ENCODE results near the gene FZD10. TPM values are rescaled to one million over a fixed set of nuclear protein-coding genes. Genes with fewer than 3 reads are reported as not detected.

FZD10 gene
- total and polyA plus RNA-seq, 2 of the 4 experiments (the other 2 are of a cell fraction), result not detected

DNA sequence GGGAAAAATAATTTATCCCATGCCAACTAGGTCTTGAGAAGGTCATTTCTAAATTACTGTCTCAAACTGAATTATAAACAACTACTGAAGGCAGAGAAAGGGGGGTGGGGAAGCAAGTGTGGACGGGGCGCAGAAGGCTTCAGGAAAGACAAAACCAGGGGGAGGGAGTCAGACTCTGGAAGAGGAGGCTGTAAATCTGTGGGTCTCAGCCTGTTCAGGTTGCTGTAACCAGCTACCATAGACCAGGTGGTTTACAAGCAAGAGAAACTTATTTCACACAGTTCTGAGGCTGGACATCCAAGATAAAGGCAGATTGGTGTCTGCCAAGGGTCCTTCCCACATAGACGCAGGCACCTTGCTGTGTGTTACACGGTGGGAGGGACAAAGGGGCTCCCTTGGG, 39.9 kb upstream of the FZD10 start:
- Histone ChIP-seq H2BK15ac (ENCODE audit: low read depth, low read length) (no peak overlapping the region), H2BK20ac (ENCODE audit: low read depth, low read length) (no peak overlapping the region), H4K8ac (ENCODE audit: low read depth in 2 of 2, low read length in 2 of 2) (no peak overlapping the region), H4K91ac (ENCODE audit: insufficient read depth, low read depth, low read length) (no peak overlapping the region), H2AK9ac (replicated peaks; ENCODE audit: low read depth, low read length, poor library complexity) (no peak overlapping the region), H3K27me3 (ENCODE audit: control insufficient read depth, insufficient read depth, low read length) (no peaks in the 10 kb centered on the region), H2BK120ac (ENCODE audit: low read depth, low read length) (no peak overlapping the region), H3K27ac (ENCODE audit: insufficient read depth, low read length) (no peak overlapping the region), H4K20me1 (ENCODE audit: insufficient read depth, low read length) (no peaks in the 10 kb centered on the region), H2BK5ac (ENCODE audit: low read depth, low read length, poor library complexity, severe bottlenecking) (no peak overlapping the region), H3K18ac (ENCODE audit: low read depth, low read length) (no peak overlapping the region), H3K36me3 (ENCODE audit: control insufficient read depth, insufficient read depth, low read length) (no peaks in the 10 kb centered on the region), H3K9me1 (ENCODE audit: insufficient read depth, low read length) (no peaks in the 10 kb centered on the region), H3K4me3 (ENCODE audit: insufficient read depth, low read depth, low read length) (no peak overlapping the region), H3K9ac (ENCODE audit: low read depth, low read length) (no peak overlapping the region), H2AK5ac (ENCODE audit: low read depth, low read length) (no peak overlapping the region), H3K14ac (replicated peaks; ENCODE audit: low read depth, low read length) (no peak overlapping the region), H3K4me1 (ENCODE audit: control insufficient read depth, insufficient read depth, low read length) (no peaks in the 10 kb centered on the region), H3K4me2 (ENCODE audit: low read depth, low read length) (no peak overlapping the region), H3K79me1 (ENCODE audit: low read depth in 1 of 2, low read length in 2 of 2) (no peaks in the 10 kb centered on the region), H4K5ac (ENCODE audit: low read depth, low read length) (no peak overlapping the region), H3K56ac (ENCODE audit: extremely low read depth, insufficient read depth, low read length) (no peak overlapping the region), H2AFZ (replicated peaks; ENCODE audit: low read length, poor library complexity) (no peak overlapping the region), H3K23ac (ENCODE audit: low read depth, low read length) (no peak overlapping the region), H3K4ac (ENCODE audit: low read depth, low read length) (no peak overlapping the region), H3K9me3 (ENCODE audit: control insufficient read depth, insufficient read depth, low read length) (peaks cover 45% of the 10 kb centered on the region)
- dilution Hi-C loops (cut with HindIII; ENCODE audit: low sequenced_read_pairs, unreplicated experiment), result no loop called here
- intact Hi-C loops (cut with micrococcal nuclease), result no loop called here
- in situ Hi-C loops (cut with MboI; ENCODE audit: low sequenced_read_pairs), result no loop called here
- no CpG with 5 or more reads among the region's 4 CpGs for WGBS, 2 experiments (ENCODE audit: extremely low coverage in 2 of 2, insufficient read length in 1 of 2)
- CTCF ChIA-PET, result no interaction called here
- ATAC-seq (ENCODE audit: low read depth) (no peak), DNase-seq (no peak)
- no peak for TF ChIP-seq NFE2L2 (IDR thresholded peaks at IDR 0.05; ENCODE audit: low read depth, low read length)
- no peak for TF ChIP-seq MAZ (IDR thresholded peaks at IDR 0.05; ENCODE audit: borderline replicate concordance, low read depth, low read length)
- TF ChIP-seq RFX5 (IDR thresholded peaks at IDR 0.05; ENCODE audit: low read depth, low read length), result no peak
- no peak for TF ChIP-seq RCOR1 (IDR thresholded peaks at IDR 0.05; ENCODE audit: insufficient replicate concordance, low read length)
- no peak for TF ChIP-seq SMC3 (IDR thresholded peaks at IDR 0.05; ENCODE audit: low read depth, low read length)
- no peak for TF ChIP-seq CHD1 (IDR thresholded peaks at IDR 0.05; ENCODE audit: low read depth, low read length)
- TF ChIP-seq CEBPB (IDR thresholded peaks at IDR 0.05; ENCODE audit: low read depth, low read length), result no peak
- TF ChIP-seq FOS (IDR thresholded peaks at IDR 0.05; ENCODE audit: low read depth, low read length), result no peak
- TF ChIP-seq, protein P1, sequence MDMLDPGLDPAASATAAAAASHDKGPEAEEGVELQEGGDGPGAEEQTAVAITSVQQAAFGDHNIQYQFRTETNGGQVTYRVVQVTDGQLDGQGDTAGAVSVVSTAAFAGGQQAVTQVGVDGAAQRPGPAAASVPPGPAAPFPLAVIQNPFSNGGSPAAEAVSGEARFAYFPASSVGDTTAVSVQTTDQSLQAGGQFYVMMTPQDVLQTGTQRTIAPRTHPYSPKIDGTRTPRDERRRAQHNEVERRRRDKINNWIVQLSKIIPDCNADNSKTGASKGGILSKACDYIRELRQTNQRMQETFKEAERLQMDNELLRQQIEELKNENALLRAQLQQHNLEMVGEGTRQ (IDR thresholded peaks at IDR 0.05; ENCODE audit: low read depth, low read length), result no peak
- TF ChIP-seq MXI1 (IDR thresholded peaks at IDR 0.05; ENCODE audit: borderline replicate concordance, low read depth, low read length), result no peak
- TF ChIP-seq MAFK (IDR thresholded peaks at IDR 0.05; ENCODE audit: low read depth, low read length), result no peak
- TF ChIP-seq, protein P2, sequence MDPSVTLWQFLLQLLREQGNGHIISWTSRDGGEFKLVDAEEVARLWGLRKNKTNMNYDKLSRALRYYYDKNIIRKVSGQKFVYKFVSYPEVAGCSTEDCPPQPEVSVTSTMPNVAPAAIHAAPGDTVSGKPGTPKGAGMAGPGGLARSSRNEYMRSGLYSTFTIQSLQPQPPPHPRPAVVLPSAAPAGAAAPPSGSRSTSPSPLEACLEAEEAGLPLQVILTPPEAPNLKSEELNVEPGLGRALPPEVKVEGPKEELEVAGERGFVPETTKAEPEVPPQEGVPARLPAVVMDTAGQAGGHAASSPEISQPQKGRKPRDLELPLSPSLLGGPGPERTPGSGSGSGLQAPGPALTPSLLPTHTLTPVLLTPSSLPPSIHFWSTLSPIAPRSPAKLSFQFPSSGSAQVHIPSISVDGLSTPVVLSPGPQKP (IDR thresholded peaks at IDR 0.05; ENCODE audit: borderline replicate concordance, low read depth, low read length), result no peak
- TF ChIP-seq, protein P3, sequence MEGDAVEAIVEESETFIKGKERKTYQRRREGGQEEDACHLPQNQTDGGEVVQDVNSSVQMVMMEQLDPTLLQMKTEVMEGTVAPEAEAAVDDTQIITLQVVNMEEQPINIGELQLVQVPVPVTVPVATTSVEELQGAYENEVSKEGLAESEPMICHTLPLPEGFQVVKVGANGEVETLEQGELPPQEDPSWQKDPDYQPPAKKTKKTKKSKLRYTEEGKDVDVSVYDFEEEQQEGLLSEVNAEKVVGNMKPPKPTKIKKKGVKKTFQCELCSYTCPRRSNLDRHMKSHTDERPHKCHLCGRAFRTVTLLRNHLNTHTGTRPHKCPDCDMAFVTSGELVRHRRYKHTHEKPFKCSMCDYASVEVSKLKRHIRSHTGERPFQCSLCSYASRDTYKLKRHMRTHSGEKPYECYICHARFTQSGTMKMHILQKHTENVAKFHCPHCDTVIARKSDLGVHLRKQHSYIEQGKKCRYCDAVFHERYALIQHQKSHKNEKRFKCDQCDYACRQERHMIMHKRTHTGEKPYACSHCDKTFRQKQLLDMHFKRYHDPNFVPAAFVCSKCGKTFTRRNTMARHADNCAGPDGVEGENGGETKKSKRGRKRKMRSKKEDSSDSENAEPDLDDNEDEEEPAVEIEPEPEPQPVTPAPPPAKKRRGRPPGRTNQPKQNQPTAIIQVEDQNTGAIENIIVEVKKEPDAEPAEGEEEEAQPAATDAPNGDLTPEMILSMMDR (conservative IDR thresholded peaks at IDR 0.05; ENCODE audit: low read depth, low read length), result no peak
- no peak for TF ChIP-seq RAD21 (IDR thresholded peaks at IDR 0.05; ENCODE audit: low read length)
- TF ChIP-seq POLR2A (IDR thresholded peaks at IDR 0.05; ENCODE audit: low read depth, low read length), result no peak
- BruUV-seq (replicated peaks), result no TSS peak
- POLR2A ChIA-PET (ENCODE audit: unreplicated experiment), result no interaction called here

All from IMR-90 (cell line).